Measurements from ENCODE around the gene THSD1. TPM values are rescaled to one million over a fixed set of nuclear protein-coding genes. Genes with fewer than 3 reads are reported as not detected.

Gene THSD1
- total RNA-seq, 1 experiment from 2014 or later, result 0.39 TPM

GRCh38 chr13:52451135-52451804 lies 45.3 kb upstream of the THSD1 start:
- H3K27me3 Mint-ChIP-seq (ENCODE audit: low read depth), result no peaks in the 10 kb centered on the region; the same call in 1 of the 2 replicates
- no peaks in the 10 kb centered on the region for H3K9me3 Mint-ChIP-seq
- peaks cover 24% of the 10 kb centered on the region for H3K4me1 Mint-ChIP-seq
- POLR2A ChIA-PET, result interaction anchor here (0.5 to 1.4 kb wide), 5 partner anchors 90 to 448 kb away, joined by 3 to 5 read pairs (median 4); partner anchors contain the start of gene NEK5
- H3K36me3 Mint-ChIP-seq, result peaks cover 4% of the 10 kb centered on the region
- CTCF ChIA-PET, result interaction anchor here (0.6 to 2.4 kb wide), 56 partner anchors 10 to 1065 kb away, joined by 3 to 43 read pairs (median 4); partner anchors contain the start of genes ALG11, NEK5, SUGT1 and THSD1
- TF ChIP-seq, protein P1, sequence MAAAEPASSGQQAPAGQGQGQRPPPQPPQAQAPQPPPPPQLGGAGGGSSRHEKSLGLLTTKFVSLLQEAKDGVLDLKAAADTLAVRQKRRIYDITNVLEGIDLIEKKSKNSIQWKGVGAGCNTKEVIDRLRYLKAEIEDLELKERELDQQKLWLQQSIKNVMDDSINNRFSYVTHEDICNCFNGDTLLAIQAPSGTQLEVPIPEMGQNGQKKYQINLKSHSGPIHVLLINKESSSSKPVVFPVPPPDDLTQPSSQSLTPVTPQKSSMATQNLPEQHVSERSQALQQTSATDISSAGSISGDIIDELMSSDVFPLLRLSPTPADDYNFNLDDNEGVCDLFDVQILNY (CRISPR knock-in tag; IDR thresholded peaks at IDR 0.05), result no peak
- TF ChIP-seq CREB1 (CRISPR knock-in tag; IDR thresholded peaks at IDR 0.05), result no peak
- TF ChIP-seq NFE2L1 (CRISPR knock-in tag; IDR thresholded peaks at IDR 0.05), result no peak
- TF ChIP-seq TEAD1 (CRISPR knock-in tag; IDR thresholded peaks at IDR 0.05), result no peak
- TF ChIP-seq, protein P2, sequence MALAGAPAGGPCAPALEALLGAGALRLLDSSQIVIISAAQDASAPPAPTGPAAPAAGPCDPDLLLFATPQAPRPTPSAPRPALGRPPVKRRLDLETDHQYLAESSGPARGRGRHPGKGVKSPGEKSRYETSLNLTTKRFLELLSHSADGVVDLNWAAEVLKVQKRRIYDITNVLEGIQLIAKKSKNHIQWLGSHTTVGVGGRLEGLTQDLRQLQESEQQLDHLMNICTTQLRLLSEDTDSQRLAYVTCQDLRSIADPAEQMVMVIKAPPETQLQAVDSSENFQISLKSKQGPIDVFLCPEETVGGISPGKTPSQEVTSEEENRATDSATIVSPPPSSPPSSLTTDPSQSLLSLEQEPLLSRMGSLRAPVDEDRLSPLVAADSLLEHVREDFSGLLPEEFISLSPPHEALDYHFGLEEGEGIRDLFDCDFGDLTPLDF (CRISPR knock-in tag; IDR thresholded peaks at IDR 0.05), result no peak
- no peak for TF ChIP-seq MYBL2 (CRISPR knock-in tag; IDR thresholded peaks at IDR 0.05)
- no peak for TF ChIP-seq AR (CRISPR knock-in tag; IDR thresholded peaks at IDR 0.05)
- TF ChIP-seq SP1 (CRISPR knock-in tag; conservative IDR thresholded peaks at IDR 0.05), result no peak
- no peak for DNase-seq (ENCODE audit: low spot score)
- ATAC-seq, result no peak
- peak overlapping the region; percentile 69 for H3K4me3 Mint-ChIP-seq
- H3K27ac Mint-ChIP-seq, result no peak overlapping the region

- Mint-ChIP-seq H3K27me3 (ENCODE audit: low read depth) (no peaks in the 10 kb centered on the region; the same call in 1 of the 2 replicates), H3K27ac (no peak overlapping the region), H3K4me1 (peaks cover 21% of the 10 kb centered on the region), H3K36me3 (no peaks in the 10 kb centered on the region), H3K4me3 (peak overlapping the region; percentile 69), H3K9me3 (no peaks in the 10 kb centered on the region)
- DNase-seq (ENCODE audit: low spot score), result no peak
- POLR2A ChIA-PET, result interaction anchor here (0.5 to 1.4 kb wide), 5 partner anchors 43 to 322 kb away, joined by 3 to 5 read pairs (median 4); partner anchors contain the start of gene NEK5
- no peak for ATAC-seq
- TF ChIP-seq CREB1 (CRISPR knock-in tag; IDR thresholded peaks at IDR 0.05) (no peak), TCF7 (CRISPR knock-in tag; IDR thresholded peaks at IDR 0.05; ENCODE audit: low read depth) (no peak), ZNF532 (CRISPR knock-in tag; IDR thresholded peaks at IDR 0.05; ENCODE audit: borderline replicate concordance) (no peak)
- TF ChIP-seq, protein P3, sequence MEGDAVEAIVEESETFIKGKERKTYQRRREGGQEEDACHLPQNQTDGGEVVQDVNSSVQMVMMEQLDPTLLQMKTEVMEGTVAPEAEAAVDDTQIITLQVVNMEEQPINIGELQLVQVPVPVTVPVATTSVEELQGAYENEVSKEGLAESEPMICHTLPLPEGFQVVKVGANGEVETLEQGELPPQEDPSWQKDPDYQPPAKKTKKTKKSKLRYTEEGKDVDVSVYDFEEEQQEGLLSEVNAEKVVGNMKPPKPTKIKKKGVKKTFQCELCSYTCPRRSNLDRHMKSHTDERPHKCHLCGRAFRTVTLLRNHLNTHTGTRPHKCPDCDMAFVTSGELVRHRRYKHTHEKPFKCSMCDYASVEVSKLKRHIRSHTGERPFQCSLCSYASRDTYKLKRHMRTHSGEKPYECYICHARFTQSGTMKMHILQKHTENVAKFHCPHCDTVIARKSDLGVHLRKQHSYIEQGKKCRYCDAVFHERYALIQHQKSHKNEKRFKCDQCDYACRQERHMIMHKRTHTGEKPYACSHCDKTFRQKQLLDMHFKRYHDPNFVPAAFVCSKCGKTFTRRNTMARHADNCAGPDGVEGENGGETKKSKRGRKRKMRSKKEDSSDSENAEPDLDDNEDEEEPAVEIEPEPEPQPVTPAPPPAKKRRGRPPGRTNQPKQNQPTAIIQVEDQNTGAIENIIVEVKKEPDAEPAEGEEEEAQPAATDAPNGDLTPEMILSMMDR (IDR thresholded peaks at IDR 0.05), result peak; percentile 16; the same call in 1 of the 2 replicates
- TF ChIP-seq, protein P4, sequence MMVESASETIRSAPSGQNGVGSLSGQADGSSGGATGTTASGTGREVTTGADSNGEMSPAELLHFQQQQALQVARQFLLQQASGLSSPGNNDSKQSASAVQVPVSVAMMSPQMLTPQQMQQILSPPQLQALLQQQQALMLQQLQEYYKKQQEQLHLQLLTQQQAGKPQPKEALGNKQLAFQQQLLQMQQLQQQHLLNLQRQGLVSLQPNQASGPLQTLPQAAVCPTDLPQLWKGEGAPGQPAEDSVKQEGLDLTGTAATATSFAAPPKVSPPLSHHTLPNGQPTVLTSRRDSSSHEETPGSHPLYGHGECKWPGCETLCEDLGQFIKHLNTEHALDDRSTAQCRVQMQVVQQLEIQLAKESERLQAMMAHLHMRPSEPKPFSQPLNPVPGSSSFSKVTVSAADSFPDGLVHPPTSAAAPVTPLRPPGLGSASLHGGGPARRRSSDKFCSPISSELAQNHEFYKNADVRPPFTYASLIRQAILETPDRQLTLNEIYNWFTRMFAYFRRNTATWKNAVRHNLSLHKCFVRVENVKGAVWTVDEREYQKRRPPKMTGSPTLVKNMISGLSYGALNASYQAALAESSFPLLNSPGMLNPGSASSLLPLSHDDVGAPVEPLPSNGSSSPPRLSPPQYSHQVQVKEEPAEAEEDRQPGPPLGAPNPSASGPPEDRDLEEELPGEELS (CRISPR knock-in tag; IDR thresholded peaks at IDR 0.05), result no peak
- CTCF ChIA-PET, result interaction anchor here (0.6 to 2.4 kb wide), 57 partner anchors 9 to 1065 kb away, joined by 3 to 43 read pairs (median 4); partner anchors contain the start of genes ALG11, NEK5, SUGT1 and THSD1
Measured at GRCh38 chr13:52450793-52451116, 44.8 kb upstream of the THSD1 start.
